Subcutaneous abdominal adipose tissue (tissue), 5 donors: ENCODE measurements around the gene KCNE1.
A peak's percentile ranks its signal among the peaks of the same experiment; 100 is the strongest.

ENCODE experiments used
- H3K27ac ChIP-seq: one replicate; pipeline ENCODE4 v1.7.0; 2013; ENCODE audit warnings: low read depth, mild to moderate bottlenecking, inconsistent platforms, low read length, moderate library complexity
- H3K27me3 ChIP-seq, 5 donors: one replicate each; pipeline ENCODE4 v1.7.0; 2013; ENCODE audit warnings: low read length in 5 of 5, inconsistent platforms in 1 of 5; ENCODE audit not compliant: control insufficient read depth in 5 of 5, insufficient read depth in 4 of 5
- H3K36me3 ChIP-seq, 5 donors: one replicate each; pipeline ENCODE4 v1.7.0; 2013; ENCODE audit warnings: low read length in 5 of 5; ENCODE audit not compliant: control insufficient read depth in 5 of 5, insufficient read depth in 5 of 5
- H3K4me1 ChIP-seq, 5 donors: one replicate each; pipeline ENCODE4 v1.7.0; 2013; ENCODE audit warnings: low read length in 5 of 5, mild to moderate bottlenecking in 3 of 5, moderate library complexity in 1 of 5; ENCODE audit not compliant: control insufficient read depth in 5 of 5, insufficient read depth in 5 of 5
- H3K4me3 ChIP-seq, 5 donors: one replicate each; pipeline ENCODE4 v1.7.0; 2013; ENCODE audit warnings: low read length in 5 of 5, low read depth in 1 of 5
- H3K9ac ChIP-seq, 5 donors: one replicate each; pipeline ENCODE4 v1.7.0; 2013; ENCODE audit warnings: low read length in 5 of 5, mild to moderate bottlenecking in 4 of 5, moderate library complexity in 3 of 5
- H3K9me3 ChIP-seq, 5 donors: one replicate each; pipeline ENCODE4 v1.7.0; 2013; ENCODE audit warnings: low read length in 5 of 5; ENCODE audit not compliant: control insufficient read depth in 5 of 5
- donor health status: healthy.
- donor health status: healthy.
- donor health status: healthy.
- donor health status: healthy.
- donor health status: healthy.

The KCNE1 gene

GRCh38 chr21:34552360-34553098, 40.5 kb upstream of the KCNE1 start:
- Histone ChIP-seq H3K4me1 (peaks cover 0 to 15% (median 12%) of the 10 kb centered on the region in 5 donors), H3K9ac (no peak overlapping the region), H3K27me3 (no peaks in the 10 kb centered on the region), H3K27ac (no peak overlapping the region), H3K36me3 (no peaks in the 10 kb centered on the region), H3K9me3 (no peaks in the 10 kb centered on the region), H3K4me3 (no peak overlapping the region)

- H3K4me3 ChIP-seq = no peak overlapping the region
- H3K36me3 ChIP-seq = no peaks in the 10 kb centered on the region
- no peak overlapping the region for H3K27ac ChIP-seq
- no peaks in the 10 kb centered on the region for H3K9me3 ChIP-seq
- no peaks in the 10 kb centered on the region for H3K27me3 ChIP-seq
- H3K9ac ChIP-seq = no peak overlapping the region
- H3K4me1 ChIP-seq = peaks cover 2 to 34% (median 24%) of the 10 kb centered on the region in 5 donors
Observed at GRCh38 chr21:34550182-34550799, 38.3 kb upstream of the KCNE1 start.

GRCh38 chr21:34548781-34549376, 36.9 kb upstream of the KCNE1 start:
- H3K4me1 ChIP-seq = peaks cover 7 to 48% (median 38%) of the 10 kb centered on the region in 5 donors
- no peak overlapping the region for H3K4me3 ChIP-seq
- no peaks in the 10 kb centered on the region for H3K27me3 ChIP-seq
- H3K9ac ChIP-seq = no peak overlapping the region
- H3K9me3 ChIP-seq = no peaks in the 10 kb centered on the region
- H3K27ac ChIP-seq = no peak overlapping the region
- H3K36me3 ChIP-seq = no peaks in the 10 kb centered on the region

- H3K9me3 ChIP-seq = peaks cover 0 to 3% (median 0%) of the 10 kb centered on the region in 5 donors
- H3K4me3 ChIP-seq = no peak overlapping the region
- peaks cover 9 to 39% (median 30%) of the 10 kb centered on the region in 5 donors for H3K4me1 ChIP-seq
- H3K36me3 ChIP-seq = peaks cover 0 to 3% (median 0%) of the 10 kb centered on the region in 5 donors
- H3K9ac ChIP-seq = no peak overlapping the region
- no peaks in the 10 kb centered on the region for H3K27me3 ChIP-seq
- peak overlapping the region; percentile 95 for H3K27ac ChIP-seq
Observed at GRCh38 chr21:34546542-34546941, 34.5 kb upstream of the KCNE1 start.

- peak overlapping the region; percentile 6 to 32 (median 28) for H3K4me3 ChIP-seq
- H3K9ac ChIP-seq = peak overlapping the region; percentile 33 to 71 (median 60)
- peak overlapping the region; percentile 95 for H3K27ac ChIP-seq
- H3K4me1 ChIP-seq = peaks cover 9 to 39% (median 30%) of the 10 kb centered on the region in 5 donors
- no peaks in the 10 kb centered on the region for H3K27me3 ChIP-seq
- H3K9me3 ChIP-seq = peaks cover 0 to 3% (median 0%) of the 10 kb centered on the region in 5 donors
- H3K36me3 ChIP-seq = peaks cover 0 to 3% (median 0%) of the 10 kb centered on the region in 5 donors
Observed at GRCh38 chr21:34545079-34545884, 33.3 kb upstream of the KCNE1 start.

- Histone ChIP-seq H3K9me3 (peaks cover 0 to 3% (median 0%) of the 10 kb centered on the region in 5 donors), H3K4me1 (peaks cover 9 to 39% (median 30%) of the 10 kb centered on the region in 5 donors), H3K27me3 (no peaks in the 10 kb centered on the region), H3K36me3 (peaks cover 0 to 3% (median 0%) of the 10 kb centered on the region in 5 donors), H3K9ac (no peak overlapping the region), H3K4me3 (no peak overlapping the region), H3K27ac (peak overlapping the region; percentile 95)
Observed at GRCh38 chr21:34544032-34544496, 32.1 kb upstream of the KCNE1 start.

- peaks cover 0 to 3% (median 0%) of the 10 kb centered on the region in 5 donors for H3K36me3 ChIP-seq
- peaks cover 9 to 39% (median 30%) of the 10 kb centered on the region in 5 donors for H3K4me1 ChIP-seq
- no peak overlapping the region for H3K4me3 ChIP-seq
- no peak overlapping the region for H3K9ac ChIP-seq
- H3K9me3 ChIP-seq = peaks cover 0 to 3% (median 0%) of the 10 kb centered on the region in 5 donors
- no peaks in the 10 kb centered on the region for H3K27me3 ChIP-seq
- H3K27ac ChIP-seq = no peak overlapping the region
Observed at GRCh38 chr21:34543017-34543416, 31.0 kb upstream of the KCNE1 start.

- Histone ChIP-seq H3K36me3 (peaks cover 0 to 3% (median 0%) of the 10 kb centered on the region in 5 donors), H3K4me3 (no peak overlapping the region), H3K27me3 (no peaks in the 10 kb centered on the region), H3K9ac (no peak overlapping the region), H3K4me1 (peaks cover 6 to 17% (median 15%) of the 10 kb centered on the region in 5 donors), H3K9me3 (peaks cover 0 to 3% (median 0%) of the 10 kb centered on the region in 5 donors), H3K27ac (no peak overlapping the region)
Observed at GRCh38 chr21:34540206-34540605, 28.2 kb upstream of the KCNE1 start.

GRCh38 chr21:34537838-34538237, 25.8 kb upstream of the KCNE1 start:
- peaks cover 0 to 11% (median 0%) of the 10 kb centered on the region in 5 donors for H3K4me1 ChIP-seq
- no peak overlapping the region for H3K27ac ChIP-seq
- no peaks in the 10 kb centered on the region for H3K27me3 ChIP-seq
- no peak overlapping the region for H3K9ac ChIP-seq
- peaks cover 0 to 3% (median 0%) of the 10 kb centered on the region in 5 donors for H3K36me3 ChIP-seq
- no peak overlapping the region for H3K4me3 ChIP-seq
- peaks cover 0 to 3% (median 0%) of the 10 kb centered on the region in 5 donors for H3K9me3 ChIP-seq
